NOMO-1 (cell line): ENCODE data around the gene GTF2H4.
"Not testable (repeated sequence)": the region's sequence is repeated elsewhere in the genome, so short reads cannot be mapped to it uniquely, and the experiment has no call there.

Experiments
- DNase-seq, 2 experiments: peaks; one replicate each; lab custom pipeline; 2025; ENCODE audit not compliant: unreplicated experiment in 2 of 2; lab: John Stamatoyannopoulos, UW

The GTF2H4 gene

DNA sequence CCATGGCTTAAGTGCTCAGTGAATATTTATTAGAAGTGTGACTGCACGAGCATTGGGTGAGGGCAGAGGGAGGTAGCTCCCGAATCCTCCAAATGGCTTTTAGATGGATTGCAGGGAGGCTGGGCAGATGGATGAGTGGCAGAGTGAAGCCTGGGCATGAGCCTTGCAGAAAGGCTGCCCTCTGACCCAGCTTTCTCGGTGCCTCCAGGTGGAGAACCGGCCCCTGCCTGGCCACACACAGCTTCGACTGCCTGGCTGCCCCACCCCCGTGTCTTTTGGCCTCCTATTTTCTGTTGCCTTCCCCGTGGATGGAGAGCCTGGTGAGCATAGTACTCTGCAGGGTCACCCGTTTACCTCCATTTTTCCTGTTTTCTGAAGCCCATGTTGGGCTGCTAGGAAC, 9.5 kb downstream of the GTF2H4 start:
- no peak for DNase-seq

- DNase-seq = no peak
Measured at GRCh38 chr6:30918670-30919069, 10.7 kb downstream of the GTF2H4 start.

DNA sequence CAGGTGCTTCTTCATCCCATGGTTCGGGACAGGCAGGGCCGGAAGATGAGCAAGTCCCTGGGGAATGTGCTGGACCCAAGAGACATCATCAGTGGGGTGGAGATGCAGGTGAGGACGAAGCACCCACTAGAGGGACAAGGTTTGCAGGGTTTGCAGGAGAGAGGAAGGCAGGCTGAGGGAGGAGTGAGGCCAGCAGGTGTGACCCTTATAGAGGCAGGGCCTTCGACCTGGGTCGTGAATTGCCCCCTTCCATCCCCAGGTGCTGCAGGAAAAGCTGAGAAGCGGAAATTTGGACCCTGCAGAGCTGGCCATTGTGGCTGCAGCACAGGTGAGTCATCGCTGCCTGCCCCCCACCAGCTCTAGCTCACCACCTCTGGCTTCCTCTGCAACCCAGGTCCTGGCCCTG, 14.4 kb downstream of the GTF2H4 start:
- no peak for DNase-seq

DNA sequence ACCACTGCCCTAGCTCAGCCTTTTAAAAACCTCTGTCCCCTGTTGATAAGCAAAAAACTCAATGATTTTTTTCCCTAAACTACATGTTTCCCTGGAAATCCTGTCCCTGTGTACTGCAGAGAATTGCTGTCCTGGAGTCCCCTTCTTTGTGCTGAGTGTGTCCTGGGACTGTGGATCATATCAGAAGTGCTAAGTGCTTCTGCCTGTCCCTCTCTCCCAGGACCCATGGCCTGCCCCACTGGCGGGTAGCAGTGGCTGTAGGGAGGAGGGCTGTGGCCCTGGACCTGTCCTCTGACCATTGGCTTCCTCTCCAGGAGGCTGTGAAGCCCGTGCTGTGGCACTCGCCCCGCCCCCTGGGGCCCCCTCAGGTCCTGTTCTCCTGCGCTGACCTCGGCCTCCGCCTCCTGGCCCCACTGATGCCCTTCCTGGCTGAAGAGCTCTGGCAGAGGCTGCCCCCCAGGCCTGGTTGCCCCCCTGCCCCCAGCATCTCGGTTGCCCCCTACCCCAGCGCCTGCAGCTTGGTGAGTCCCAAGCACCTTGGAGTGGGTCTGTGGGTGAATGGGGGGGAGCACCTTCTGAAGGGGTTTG, 16.1 kb downstream of the GTF2H4 start:
- DNase-seq = not testable (repeated sequence)

DNA sequence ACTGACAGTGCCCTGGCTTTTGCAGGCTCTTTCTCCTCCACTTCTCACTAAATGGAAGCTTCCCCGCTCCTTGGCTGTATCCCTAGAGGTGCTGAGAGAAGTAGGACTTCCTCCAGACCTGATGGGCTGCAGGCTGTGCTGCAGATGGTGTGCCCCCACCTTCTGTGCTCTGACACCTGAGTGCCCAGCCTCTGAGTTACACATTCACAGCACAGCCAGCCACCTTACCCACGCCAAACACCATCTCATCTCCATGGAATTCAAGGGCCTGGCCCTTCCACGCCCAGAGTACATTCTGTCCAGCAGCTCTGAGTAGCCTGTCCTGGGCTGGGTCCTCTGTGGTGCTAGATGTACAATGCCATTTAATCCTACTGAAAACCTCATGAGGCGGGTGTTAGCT, 18.6 kb downstream of the GTF2H4 start:
- no peak for DNase-seq

DNA sequence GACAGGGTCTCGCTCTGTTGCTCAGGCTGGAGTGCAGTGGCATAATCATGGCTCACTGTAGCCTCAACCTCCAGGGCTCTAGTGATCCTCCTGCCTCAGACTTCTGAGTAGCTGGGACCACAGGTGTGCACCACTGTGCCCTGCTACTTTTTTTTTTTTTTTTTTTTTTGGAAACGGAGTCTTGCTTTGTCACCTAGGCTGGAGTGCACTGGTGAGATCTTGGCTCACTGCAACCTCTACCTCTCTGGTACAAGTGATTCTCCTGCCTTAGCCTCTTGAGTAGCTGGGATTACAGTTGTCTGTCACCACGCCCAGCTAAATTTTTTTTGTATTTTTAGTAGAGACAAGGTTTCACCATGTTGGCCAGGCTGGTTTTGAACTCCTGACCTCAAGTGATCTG, 19.1 kb downstream of the GTF2H4 start:
- DNase-seq = not testable (repeated sequence)

GRCh38 chr6:30928677-30929076, 20.7 kb downstream of the GTF2H4 start:
- DNase-seq = no peak

DNA sequence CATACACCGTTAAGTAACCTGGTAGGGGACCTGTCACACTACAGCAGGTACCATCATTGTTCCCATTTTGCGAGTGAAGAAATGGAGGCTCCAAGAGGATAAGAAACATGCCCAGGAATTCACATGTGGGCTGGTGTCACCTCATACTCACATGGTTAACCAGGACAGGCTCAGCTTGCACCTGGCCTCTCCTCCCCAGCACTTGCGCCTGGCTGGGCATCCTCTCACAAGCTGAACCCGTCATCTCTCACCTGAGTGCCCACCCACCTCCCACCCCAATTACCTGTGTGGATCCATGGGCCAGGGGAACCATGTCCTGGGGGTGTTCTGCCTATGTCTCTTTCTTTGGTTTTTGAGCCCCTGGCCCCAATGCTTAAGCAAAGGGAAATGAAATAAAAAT, 22.5 kb downstream of the GTF2H4 start:
- no peak for DNase-seq

DNA sequence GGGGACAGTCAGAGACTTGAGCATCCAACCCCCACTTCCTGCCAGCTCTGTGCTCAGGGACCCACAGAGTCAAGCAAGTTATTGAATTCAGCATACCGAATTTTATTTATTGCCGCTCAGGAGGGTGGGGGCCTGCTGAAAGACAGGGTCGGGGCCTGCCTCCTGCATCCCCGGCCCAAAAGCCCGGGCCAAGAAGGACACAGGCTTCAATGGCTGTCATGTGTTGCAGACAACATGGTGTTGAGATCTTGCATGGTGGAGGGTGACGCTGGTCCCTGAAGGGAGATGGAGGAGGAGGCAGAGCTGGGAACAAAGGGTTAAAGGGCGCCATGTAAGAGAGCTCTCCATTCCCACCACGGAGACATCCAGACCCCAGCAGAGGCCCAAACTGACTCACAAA, 23.3 kb downstream of the GTF2H4 start:
- no peak for DNase-seq

DNA sequence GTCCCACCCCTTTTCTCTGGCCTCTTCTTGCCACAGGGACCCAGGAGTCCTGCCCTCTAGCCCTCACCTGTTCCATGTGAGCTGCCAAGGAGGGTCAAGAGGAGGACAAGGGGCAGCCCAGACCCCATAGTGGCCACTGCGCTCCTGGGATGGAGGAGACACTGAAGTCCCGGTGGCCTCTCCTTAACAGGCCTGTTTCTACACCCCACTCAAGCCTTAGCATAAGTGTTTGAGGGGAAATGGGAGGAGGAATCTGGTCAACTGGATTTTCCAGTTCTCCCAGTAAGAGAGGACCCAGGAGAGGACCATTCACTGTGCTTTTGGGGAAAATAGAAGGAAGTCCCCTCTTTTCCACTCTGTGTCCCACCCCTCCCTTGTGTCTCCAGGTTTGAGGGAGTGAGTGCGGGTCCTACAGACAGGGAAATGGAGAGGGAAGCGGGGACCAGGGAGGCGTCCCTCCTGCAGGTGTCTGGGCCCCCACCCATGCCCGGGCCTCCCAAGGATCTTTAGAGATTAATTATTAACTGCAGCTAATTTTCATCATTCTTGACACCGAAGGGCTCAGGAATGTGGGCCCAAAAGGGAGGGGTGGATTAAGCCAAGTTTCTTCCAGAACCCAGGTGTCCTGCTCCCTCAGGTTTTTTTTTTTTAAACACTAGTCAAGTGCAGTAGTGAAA, 24.1 kb downstream of the GTF2H4 start, which contains the start of gene SFTA2:
SFTA2 (minus strand) TSS at position 202 of the 677 bp plus-strand sequence; CDS start at position 128, 74 bp downstream.
- DNase-seq = no peak

GRCh38 chr6:30932665-30933365, 24.8 kb downstream of the GTF2H4 start:
- no peak for DNase-seq

DNA sequence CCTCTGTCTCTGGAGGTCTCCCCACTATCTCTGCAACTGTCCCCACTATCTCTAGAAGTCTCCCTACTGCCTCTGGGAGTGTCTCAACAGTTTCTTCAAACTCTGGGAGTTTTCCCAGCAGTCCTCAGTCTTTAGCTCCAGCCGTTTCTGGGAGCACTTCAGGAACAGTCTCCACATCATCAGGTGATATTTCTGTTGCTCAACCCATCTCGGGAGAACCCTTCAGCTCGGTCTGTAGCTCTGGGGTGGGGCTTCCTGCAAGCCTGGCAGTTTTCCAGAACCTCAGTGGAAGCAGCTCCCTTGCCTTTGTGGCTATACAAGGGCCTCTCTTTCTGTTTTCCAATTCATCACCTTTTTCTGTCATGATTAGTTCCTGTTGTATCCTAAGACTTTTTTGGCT, 27.0 kb downstream of the GTF2H4 start:
- no peak for DNase-seq

DNA sequence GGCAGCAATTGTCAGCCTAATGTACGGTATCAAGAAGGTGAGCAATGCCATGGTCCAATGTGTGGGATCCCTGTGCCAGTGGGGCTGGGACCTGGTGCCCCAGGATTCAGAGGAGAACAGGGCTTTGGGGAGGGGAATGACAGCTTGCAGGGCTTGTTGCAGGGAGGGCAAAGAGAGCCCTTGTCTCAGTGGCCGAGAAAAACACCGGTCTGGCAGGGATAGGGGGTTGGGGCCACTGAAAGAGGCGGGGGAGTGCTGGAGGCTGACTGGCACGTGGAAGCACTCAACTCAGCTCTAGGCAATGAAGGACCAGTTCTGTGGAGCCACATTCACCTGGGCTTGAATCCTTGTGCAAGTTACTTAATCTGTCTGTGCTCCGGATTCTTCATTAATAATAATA, 29.3 kb downstream of the GTF2H4 start:
- DNase-seq = no peak

GRCh38 chr6:30938730-30939129, 30.7 kb downstream of the GTF2H4 start:
- no peak for DNase-seq

- DNase-seq = no peak
Measured at GRCh38 chr6:30939473-30939872, 31.5 kb downstream of the GTF2H4 start.

DNA sequence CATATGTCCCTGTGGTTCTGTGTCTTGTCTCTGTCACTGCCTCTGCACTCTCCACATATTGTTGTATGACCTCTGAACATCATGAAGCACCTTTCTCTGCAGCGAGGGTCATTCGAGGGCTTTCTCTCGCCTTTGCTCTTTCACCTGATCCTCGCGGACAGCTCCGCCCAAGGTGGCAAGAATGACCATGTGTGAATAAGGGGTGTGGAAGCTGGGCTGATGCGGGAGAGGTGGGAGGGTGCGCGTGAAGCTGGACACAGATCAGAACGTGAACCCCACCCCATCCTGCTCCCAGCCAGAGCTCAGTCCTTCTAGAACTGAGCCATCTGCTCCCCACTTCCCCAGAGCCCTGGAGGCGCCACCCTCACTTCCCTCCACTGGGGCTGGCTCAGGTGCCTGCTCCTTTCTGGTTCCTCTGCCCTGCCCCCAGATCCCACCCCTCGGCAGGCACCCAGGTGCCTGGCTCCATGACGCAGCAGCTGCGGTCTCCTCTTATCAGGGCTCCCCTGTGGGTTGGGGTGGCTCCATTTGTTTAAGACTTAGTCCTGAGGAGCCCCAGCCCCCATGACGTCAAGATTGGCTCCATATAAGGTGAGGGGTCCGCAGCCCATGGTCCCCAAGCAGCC, 32.5 kb downstream of the GTF2H4 start, which contains the start of gene MUCL3:
MUCL3 (plus strand) TSS at position 613 of the 626 bp plus-strand sequence. CDS start 27 bp downstream, outside the sequence.
- DNase-seq = no peak

- no peak for DNase-seq
Measured at GRCh38 chr6:30942338-30943060, 34.5 kb downstream of the GTF2H4 start.

GRCh38 chr6:30944051-30944450, 36.0 kb downstream of the GTF2H4 start:
- no peak for DNase-seq

GRCh38 chr6:30945281-30945680, 37.3 kb downstream of the GTF2H4 start:
- DNase-seq = no peak

DNA sequence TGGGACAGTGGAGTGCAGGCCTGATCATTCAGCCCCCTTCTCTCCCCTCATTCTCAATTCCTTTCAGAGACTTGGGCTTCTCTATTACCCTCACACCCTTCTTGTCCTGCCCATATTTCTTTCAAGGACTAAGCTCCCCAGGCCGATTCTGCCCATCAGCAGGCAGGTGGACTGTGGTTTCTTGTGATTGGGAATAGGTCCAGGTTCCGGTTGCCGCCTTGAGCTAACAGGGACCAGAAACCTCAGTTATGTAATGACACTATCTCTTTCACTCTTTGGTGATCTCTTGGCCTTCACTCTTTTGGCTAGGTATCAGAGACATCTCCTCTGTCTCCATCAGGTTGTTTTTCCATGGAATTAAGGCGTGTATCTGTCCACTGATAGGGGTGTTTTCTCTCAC, 39.2 kb downstream of the GTF2H4 start:
- no peak for DNase-seq

DNA sequence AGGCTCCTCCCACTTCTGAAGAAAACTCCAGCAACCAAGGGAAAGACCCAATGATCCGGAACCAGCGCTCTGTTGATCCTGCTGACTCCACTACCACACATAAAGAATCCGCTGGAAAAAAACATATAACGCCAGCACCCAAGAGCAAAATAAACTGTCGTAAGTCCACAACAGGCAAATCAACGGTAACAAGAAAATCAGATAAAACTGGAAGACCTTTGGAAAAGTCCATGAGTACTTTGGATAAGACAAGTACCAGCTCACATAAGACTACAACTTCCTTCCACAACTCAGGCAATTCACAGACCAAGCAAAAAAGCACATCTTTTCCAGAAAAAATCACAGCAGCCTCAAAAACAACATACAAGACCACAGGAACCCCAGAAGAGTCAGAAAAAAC, 40.8 kb downstream of the GTF2H4 start:
- no peak for DNase-seq
